Stimulated activated CD8-positive, alpha-beta memory T cell treated with anti-CD3 and anti-CD28 coated beads, Interleukin-7, amount 100 ng/mL, for 4 hours (primary cell): ENCODE measurements around the gene TH.

Source experiments
- DNase-seq, 2 donors: peaks; one replicate each; pipeline ENCODE4 v3.0.0-alpha.2; 2020; ENCODE audit warnings: low read depth in 2 of 2

The TH gene

DNA sequence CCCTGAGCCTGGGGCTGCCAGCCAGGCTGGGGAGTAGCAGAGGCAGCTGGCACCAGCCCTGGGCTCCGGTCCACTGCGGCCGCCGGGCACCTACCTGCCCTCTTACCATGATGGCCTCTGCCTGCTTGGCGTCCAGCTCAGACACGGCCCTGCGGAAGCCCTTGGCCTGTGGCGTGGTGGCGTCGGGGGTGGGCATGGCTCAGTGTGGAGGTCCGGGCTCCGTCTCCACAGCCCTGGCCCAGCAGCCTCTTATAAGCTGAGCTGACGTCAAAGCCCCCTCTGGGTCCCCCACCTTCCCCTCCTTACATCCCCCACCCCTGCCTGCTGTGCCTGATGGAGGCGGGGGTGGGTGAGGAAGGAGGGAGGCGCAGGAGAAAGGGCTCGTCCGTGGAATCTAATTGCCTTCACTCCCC, at the start of gene TH:
Gene TH (minus strand): TSS at position 225 of the 413 bp plus-strand sequence. CDS start 29 bp downstream, at position 196.
- DNase-seq = no peak

- DNase-seq = no peak
These were observed 49.4 kb upstream of the TH start for GRCh38 chr11:2221024-2221423.

- no peak for DNase-seq
These were observed 48.7 kb upstream of the TH start for GRCh38 chr11:2220173-2220771.

DNA sequence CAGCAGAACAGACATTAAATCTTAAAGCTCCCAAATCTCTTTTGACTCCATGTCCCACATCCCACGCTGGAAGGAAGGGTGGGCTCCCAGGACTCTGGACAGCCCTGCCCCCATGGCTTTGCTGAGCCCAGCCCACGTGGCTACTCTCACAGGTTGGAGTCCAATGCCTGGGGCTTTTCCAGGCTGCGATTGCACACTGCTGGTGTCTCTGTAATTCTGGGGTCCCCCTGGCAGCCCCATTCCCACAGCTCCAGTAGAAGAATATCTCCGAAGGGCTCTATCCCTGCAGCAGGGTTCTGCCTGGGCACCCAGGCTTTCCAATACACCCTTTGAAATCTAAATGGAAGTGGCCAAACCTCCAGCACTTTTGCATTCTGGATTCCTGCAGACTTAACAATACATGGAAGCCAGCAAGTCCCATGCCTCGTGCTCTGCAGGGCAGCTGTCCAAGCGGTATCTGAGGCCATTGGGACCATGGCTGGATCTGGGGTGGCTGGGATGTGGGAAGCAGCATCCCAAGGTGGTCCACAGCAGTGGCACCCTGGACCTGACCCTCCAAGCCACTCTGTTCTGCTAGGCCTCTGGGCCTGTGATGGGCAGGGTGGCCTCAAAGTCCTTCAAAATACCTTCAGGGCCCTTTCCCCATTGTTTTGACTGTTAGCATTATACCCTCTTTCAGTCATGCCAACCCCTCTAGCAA, 47.9 kb upstream of the TH start:
- no peak for DNase-seq

GRCh38 chr11:2218031-2218633, 46.5 kb upstream of the TH start:
- DNase-seq = no peak

DNA sequence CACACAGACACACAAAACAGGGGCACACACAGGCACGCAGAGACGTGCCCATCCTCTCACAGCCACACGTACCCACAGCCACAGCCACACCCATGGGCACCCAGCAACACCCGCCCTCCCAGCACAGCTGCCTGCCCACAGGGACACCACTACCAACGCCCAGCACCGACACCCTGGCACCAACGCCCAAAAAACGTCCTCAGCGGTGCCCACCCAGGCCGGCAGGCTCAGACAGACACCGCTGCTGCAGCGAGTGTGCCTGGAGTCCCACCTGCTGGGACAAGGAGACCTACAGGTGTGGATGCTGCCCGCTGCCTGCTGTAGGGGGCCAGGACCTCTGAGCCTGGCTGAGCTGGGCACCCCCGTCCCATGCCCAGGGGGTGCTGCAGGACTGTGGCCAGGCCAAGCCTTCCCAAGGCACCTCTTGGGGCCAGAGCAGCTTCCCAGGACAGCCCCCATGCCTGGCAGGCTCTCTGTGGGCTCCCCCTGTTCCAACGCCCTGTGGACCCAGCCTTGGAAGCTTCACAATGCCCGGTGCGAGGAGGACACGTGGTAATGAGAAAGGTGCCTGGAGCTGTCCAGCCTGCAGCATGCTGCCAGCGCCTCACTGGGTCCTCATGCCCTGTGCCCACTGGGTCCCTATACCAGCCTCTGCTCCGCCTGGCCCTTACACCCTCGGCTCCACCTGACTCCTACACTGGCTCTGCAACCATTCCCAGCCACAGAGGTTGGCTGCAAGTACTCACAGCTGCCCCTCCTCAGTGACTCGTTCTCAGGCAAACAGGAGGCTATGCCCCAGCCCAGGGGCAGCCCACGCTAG, 45.8 kb upstream of the TH start:
- DNase-seq = no peak

- DNase-seq = no peak
These were observed 44.9 kb upstream of the TH start for GRCh38 chr11:2216400-2217064.

- DNase-seq = no peak
These were observed 44.2 kb upstream of the TH start for GRCh38 chr11:2215561-2216399.

DNA sequence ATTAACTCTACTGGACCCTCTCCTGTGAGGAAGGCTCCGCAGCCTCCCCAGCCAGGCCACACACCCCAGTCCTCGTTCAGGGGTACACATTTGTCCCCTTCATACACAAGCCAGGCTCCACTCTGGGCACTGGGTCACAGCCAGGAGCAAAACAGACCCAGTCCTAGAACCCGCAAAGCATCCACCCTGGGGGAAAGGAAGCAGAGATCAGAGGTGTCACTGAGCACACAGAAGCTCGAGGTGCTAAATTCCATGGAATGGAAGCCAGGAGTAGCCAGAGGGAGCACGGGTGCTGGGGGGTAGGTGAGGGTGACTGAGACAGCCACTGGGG, 43.6 kb upstream of the TH start:
- no peak for DNase-seq

DNA sequence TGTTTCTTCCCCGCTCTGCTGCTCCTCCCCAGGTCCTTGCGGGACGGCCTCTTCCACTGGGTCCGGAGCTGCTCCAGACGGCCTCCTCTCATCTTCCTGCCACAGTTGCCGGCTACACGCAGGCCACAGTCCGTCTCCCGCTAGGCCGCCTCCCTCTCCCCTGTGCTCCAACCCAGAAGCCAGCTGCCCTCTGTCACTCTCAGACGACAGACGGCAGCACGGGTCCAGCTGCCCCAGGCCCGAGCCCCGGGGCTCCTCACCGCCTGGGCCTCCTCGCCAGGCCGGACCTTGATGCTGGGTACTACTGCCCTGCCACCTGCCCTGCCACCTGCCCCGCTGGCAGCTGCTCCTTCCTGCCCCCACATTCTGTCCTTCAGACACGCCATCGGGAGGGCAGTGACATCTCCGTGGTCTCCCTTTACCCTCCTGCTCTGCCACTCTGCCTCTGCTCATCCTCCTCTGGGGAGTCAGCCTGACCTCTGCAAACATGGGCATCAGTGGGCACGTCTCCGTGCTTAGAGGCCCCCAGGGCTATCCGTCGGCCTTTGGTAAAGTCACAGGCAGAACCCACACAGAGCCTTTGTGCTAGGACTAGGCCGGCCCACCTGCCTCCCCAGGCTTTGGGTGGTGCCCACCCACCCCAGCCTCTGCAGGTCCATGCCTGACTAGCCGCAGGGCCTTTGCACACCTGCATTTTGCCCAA, 43.1 kb upstream of the TH start:
- DNase-seq = no peak

GRCh38 chr11:2213890-2214526, 42.4 kb upstream of the TH start:
- DNase-seq = no peak

GRCh38 chr11:2213384-2213842, 41.8 kb upstream of the TH start:
- DNase-seq = peak in 1 of 2 donors; percentile 41

GRCh38 chr11:2212411-2213251, 41.0 kb upstream of the TH start:
- no peak for DNase-seq

DNA sequence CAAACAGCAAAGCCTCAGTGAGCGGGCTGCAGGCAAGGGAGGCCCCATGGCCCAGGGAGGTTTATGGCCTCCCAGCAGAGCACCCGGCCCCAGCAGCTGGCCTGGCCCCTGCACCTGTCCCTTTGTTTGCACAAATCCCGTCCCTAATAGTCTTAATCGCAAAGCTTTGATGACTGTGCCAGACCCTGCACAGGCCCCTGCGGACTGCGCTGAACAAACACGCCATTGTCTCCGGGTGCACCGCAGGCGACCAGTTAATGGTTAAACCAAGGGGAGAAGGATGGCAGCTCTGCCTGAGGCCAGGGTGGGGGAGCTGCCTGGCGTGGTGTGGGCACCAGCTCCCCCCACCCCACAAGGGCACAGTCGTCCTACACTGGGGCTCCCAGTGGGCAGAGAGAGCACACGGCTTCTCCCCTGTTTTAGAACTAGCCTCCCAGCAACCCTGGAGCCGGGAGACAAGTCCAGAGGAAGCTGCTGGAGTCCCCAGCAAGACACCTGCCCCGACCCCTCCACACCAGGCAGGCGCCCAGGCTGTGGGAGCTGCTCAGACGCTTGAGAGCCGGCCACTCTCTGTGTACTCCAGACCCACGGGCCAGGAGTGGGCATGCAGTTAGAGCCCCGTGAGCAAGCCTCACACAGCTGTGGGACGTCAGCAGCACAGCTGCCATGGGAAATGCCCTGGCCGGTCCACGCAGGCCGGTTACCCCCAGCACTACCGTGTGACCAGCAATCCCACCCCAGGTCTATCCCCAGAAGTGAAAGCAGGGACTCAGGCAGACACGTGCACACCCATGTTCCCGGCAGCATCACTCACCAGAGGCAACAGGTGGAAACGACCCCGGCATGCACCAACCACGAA, 39.7 kb upstream of the TH start:
- DNase-seq = no peak

DNA sequence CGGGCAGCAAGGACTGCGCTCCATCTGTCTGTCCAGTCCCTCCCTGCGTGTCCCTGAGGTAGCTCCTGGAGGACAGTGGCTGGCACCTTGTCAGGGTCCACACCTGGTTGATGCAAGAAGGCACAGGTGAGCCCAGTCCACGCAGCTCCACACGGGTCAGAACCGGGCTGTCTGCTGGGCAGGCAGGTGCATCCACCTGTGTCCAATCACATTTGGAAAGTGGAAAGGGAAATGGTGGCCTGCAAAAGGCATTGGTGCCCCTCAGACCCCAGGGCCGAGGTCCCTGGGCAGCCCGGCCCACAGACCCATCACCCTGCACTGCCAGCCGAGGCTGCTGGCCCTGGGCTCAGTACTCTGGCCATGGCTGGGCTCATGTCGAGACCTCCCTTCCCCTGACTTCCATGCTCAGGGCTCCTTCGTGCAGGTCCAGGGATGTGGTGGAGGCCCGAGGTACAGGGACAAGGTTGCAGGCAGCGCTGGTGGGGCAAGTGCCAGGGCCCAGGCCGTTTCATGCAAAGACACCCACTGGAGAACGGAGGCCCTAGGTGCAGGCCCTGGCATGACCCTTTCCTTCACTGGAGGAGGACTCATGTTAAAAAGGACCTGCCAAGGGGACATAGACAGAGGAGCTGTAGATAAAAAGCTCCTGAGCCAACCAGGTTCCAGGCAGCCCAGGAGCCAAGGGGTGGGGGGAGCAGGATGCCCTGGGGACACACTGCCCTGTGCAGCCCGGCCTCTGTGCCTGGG, 38.9 kb upstream of the TH start:
- no peak for DNase-seq

GRCh38 chr11:2209900-2210321, 38.3 kb upstream of the TH start:
- no peak for DNase-seq

GRCh38 chr11:2209370-2209801, 37.8 kb upstream of the TH start:
- no peak for DNase-seq
